Lung (tissue), 12 donors: Measurements from ENCODE around the gene STRADB. TPM values are rescaled to one million over a fixed set of nuclear protein-coding genes. Genes with fewer than 3 reads are reported as not detected.

Source experiments
- ATAC-seq: fragments of 200-7000 bp; cut with Tn5 transposase; one replicate; pipeline ENCODE4 v1.9.1; 2020; ENCODE audit warnings: moderate number of reproducible peaks; ENCODE audit not compliant: insufficient read depth, low FRiP score
- DNase-seq, 3 donors: peaks; one replicate each; pipeline ENCODE4 v3.0.0-alpha.2; 2013 to 2017
- H3K27ac ChIP-seq, 2 donors: one replicate each; pipeline ENCODE4 v1.5.1; 2013; ENCODE audit warnings: mild to moderate bottlenecking in 2 of 2, moderate library complexity in 2 of 2, control low read depth in 1 of 2, inconsistent platforms in 1 of 2, low read depth in 1 of 2, low read length in 1 of 2
- H3K27me3 ChIP-seq, 3 donors: one replicate each; pipeline ENCODE4 v1.5.1; 2013; ENCODE audit warnings: low read length in 2 of 3; ENCODE audit not compliant: control insufficient read depth in 3 of 3, insufficient read depth in 3 of 3
- H3K36me3 ChIP-seq, 4 donors: one replicate each; pipeline ENCODE4 v1.5.1; 2013; ENCODE audit warnings: low read length in 4 of 4, mild to moderate bottlenecking in 1 of 4, moderate library complexity in 1 of 4; ENCODE audit not compliant: control insufficient read depth in 4 of 4, insufficient read depth in 4 of 4
- H3K4me1 ChIP-seq, 5 donors: one replicate each; pipeline ENCODE4 v1.5.1; 2013; ENCODE audit warnings: low read length in 5 of 5, mild to moderate bottlenecking in 2 of 5, moderate library complexity in 1 of 5; ENCODE audit not compliant: control insufficient read depth in 5 of 5, insufficient read depth in 5 of 5
- H3K4me3 ChIP-seq: one replicate; pipeline ENCODE4 v1.5.1; 2013; ENCODE audit warnings: mild to moderate bottlenecking, control low read depth, moderate library complexity
- H3K9ac ChIP-seq, 2 donors: one replicate each; pipeline ENCODE4 v1.5.1; 2013; ENCODE audit warnings: low read length in 2 of 2, control low read depth in 1 of 2; ENCODE audit not compliant: insufficient read depth in 1 of 2
- H3K9me3 ChIP-seq, 4 donors: one replicate each; pipeline ENCODE4 v1.5.1; 2013; ENCODE audit warnings: low read length in 3 of 4, mild to moderate bottlenecking in 1 of 4, moderate library complexity in 1 of 4; ENCODE audit not compliant: control insufficient read depth in 4 of 4, insufficient read depth in 3 of 4
- WGBS, 2 donors: extraction: QIAGEN DNeasy Blood & Tissue Kit; methylation state at CpG; one replicate each; pipeline ENCODE4 v1.1.7; 2013; 5-methylcytosine and 5-hydroxymethylcytosine counted together
- polyA plus RNA-seq, 2 donors: library from polyadenylated mRNA; stranded (reverse); fragments of 200-250 nt; gene quantifications; one replicate each; pipeline ENCODE4 v1.2.1, GENCODE V29; 2013
- total RNA-seq, 2 donors: library from RNA; depleted of rRNA in 1 of 2; stranded (reverse); fragments of >200 nt in 1 of 2; gene quantifications; one replicate each; pipeline ENCODE4 v1.2.1, GENCODE V29; 2014 to 2021
- TF ChIP-seq, protein P1 (sequence below): IDR thresholded peaks from 2 replicates; pipeline ENCODE4 v1.5.1; 2012; ENCODE audit warnings: mild to moderate bottlenecking; ENCODE audit errors: control extremely low read depth, extremely low read depth
- donor health status: control.
- donor health status: control.
- donor health status: Bipolar disorder and iron deficiency.
- donor health status: healthy.
- donor health status: DM: yes; HTN: yes; CAD: no.

Gene STRADB
- total and polyA plus RNA-seq, 4 donors = 10.3 to 58.6 (median 16.8) TPM

DNA sequence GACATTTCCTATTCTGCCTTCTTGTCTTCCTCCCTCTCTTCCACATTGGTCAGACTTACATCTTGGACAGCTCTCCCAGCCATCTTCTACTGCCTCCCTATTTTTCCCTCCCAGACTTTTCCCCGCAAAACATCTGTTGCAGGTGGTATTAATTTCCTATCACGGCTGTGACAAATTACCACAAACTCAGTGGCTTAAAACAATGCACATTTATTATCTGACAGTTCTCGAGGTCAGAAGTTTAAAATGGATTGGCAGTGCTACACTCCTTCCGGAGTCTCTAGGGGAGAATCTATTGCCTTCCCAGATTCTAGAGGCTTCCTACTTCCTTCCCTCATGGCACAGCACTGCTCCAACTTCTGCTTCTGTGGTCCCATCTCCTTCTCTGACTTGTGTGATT is 33.3 kb downstream of the STRADB start:
- Histone ChIP-seq H3K4me1 (no peaks in the 10 kb centered on the region), H3K36me3 (peaks cover 2 to 16% (median 8%) of the 10 kb centered on the region in 4 donors), H3K9ac (no peak overlapping the region), H3K27me3 (no peaks in the 10 kb centered on the region), H3K27ac (no peak overlapping the region), H3K4me3 (no peak overlapping the region), H3K9me3 (peaks cover 0 to 4% (median 0%) of the 10 kb centered on the region in 4 donors)
- TF ChIP-seq, protein P1, sequence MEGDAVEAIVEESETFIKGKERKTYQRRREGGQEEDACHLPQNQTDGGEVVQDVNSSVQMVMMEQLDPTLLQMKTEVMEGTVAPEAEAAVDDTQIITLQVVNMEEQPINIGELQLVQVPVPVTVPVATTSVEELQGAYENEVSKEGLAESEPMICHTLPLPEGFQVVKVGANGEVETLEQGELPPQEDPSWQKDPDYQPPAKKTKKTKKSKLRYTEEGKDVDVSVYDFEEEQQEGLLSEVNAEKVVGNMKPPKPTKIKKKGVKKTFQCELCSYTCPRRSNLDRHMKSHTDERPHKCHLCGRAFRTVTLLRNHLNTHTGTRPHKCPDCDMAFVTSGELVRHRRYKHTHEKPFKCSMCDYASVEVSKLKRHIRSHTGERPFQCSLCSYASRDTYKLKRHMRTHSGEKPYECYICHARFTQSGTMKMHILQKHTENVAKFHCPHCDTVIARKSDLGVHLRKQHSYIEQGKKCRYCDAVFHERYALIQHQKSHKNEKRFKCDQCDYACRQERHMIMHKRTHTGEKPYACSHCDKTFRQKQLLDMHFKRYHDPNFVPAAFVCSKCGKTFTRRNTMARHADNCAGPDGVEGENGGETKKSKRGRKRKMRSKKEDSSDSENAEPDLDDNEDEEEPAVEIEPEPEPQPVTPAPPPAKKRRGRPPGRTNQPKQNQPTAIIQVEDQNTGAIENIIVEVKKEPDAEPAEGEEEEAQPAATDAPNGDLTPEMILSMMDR = no peak
- DNase-seq = no peak
- WGBS, 2 donors = 53 to 64% methylated on average over 4 of the region's 4 CpGs
- no peak for ATAC-seq

DNA sequence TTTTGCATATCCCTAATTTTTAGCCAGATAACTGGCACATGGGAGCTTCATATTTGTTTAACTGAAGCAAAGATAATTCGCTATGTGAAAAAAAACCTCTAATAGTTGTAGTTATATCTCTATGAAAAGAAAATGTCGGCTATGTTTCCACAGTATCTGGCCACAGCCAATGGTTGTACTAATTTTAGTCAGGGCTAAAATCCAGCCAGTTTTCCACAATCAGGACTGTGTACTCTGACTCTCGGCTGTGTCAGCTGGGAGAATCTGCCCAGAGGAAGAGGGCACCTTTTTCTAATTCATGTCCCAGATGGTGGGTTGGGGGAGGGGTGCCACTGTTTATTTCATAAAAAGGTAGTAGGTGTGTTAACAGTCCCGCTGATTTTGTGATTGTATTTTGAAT is 38.8 kb downstream of the STRADB start:
- Histone ChIP-seq H3K36me3 (no peaks in the 10 kb centered on the region), H3K9me3 (no peaks in the 10 kb centered on the region), H3K27me3 (no peaks in the 10 kb centered on the region), H3K27ac (no peak overlapping the region), H3K4me3 (no peak overlapping the region), H3K4me1 (no peaks in the 10 kb centered on the region), H3K9ac (no peak overlapping the region)
- ATAC-seq (no peak), DNase-seq (no peak)
- TF ChIP-seq, protein P1 = no peak
- 89 to 96% methylated on average over 4 of the region's 4 CpGs for WGBS, 2 donors

GRCh38 chr2:201496785-201497184 is 45.2 kb downstream of the STRADB start:
- no peak overlapping the region for H3K4me3 ChIP-seq
- ATAC-seq (no peak), DNase-seq (no peak)
- H3K9ac ChIP-seq = no peak overlapping the region
- H3K36me3 ChIP-seq = no peaks in the 10 kb centered on the region
- no peak overlapping the region for H3K27ac ChIP-seq
- H3K9me3 ChIP-seq = peaks cover 0 to 2% (median 0%) of the 10 kb centered on the region in 4 donors
- TF ChIP-seq, protein P1 = no peak
- no peaks in the 10 kb centered on the region for H3K27me3 ChIP-seq
- H3K4me1 ChIP-seq = no peaks in the 10 kb centered on the region
- 80 to 83% methylated on average over 1 of the region's 1 CpG for WGBS, 2 donors

DNA sequence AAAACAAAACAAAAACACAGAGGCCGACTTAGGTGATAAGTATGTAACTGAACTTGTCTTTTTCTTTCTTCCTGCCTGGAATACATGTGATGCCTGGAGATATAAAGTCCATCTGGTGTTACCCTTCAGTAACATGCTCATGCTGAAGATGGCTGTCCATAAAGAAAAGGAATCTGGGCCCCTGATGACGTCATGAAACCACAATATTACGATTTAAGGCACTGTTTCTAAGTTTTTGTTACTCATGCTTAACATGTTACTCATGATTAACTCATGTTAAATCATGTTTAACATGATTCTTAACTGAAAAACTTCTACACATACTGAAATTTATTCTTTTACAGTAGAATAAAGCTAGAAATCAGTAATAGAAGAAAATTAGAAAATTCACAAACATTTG is 49.0 kb downstream of the STRADB start:
- TF ChIP-seq, protein P1 = no peak
- H3K27ac ChIP-seq = no peak overlapping the region
- no peak for ATAC-seq
- no peaks in the 10 kb centered on the region for H3K4me1 ChIP-seq
- H3K27me3 ChIP-seq = no peaks in the 10 kb centered on the region
- H3K36me3 ChIP-seq = no peaks in the 10 kb centered on the region
- DNase-seq = no peak
- H3K9ac ChIP-seq = no peak overlapping the region
- H3K4me3 ChIP-seq = no peak overlapping the region
- 74 to 76% methylated on average over 3 of the region's 3 CpGs for WGBS, 2 donors
- peaks cover 0 to 7% (median 0%) of the 10 kb centered on the region in 4 donors for H3K9me3 ChIP-seq
